Measurements from ENCODE around the gene SYNJ2BP. TPM values are rescaled to one million over a fixed set of nuclear protein-coding genes. Genes with fewer than 3 reads are reported as not detected.
A peak's percentile ranks its signal among the peaks of the same experiment; 100 is the strongest.
"Not testable (repeated sequence)": the region's sequence is repeated elsewhere in the genome, so short reads cannot be mapped to it uniquely, and the experiment has no call there.

Gene SYNJ2BP, protein sequence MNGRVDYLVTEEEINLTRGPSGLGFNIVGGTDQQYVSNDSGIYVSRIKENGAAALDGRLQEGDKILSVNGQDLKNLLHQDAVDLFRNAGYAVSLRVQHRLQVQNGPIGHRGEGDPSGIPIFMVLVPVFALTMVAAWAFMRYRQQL
- 15.4 TPM for polyA plus RNA-seq (2013, experiment 1 of 2; ENCODE audit: insufficient read length)
- 14.3 TPM for polyA plus RNA-seq (2013, experiment 2 of 2; ENCODE audit: insufficient read length)

DNA sequence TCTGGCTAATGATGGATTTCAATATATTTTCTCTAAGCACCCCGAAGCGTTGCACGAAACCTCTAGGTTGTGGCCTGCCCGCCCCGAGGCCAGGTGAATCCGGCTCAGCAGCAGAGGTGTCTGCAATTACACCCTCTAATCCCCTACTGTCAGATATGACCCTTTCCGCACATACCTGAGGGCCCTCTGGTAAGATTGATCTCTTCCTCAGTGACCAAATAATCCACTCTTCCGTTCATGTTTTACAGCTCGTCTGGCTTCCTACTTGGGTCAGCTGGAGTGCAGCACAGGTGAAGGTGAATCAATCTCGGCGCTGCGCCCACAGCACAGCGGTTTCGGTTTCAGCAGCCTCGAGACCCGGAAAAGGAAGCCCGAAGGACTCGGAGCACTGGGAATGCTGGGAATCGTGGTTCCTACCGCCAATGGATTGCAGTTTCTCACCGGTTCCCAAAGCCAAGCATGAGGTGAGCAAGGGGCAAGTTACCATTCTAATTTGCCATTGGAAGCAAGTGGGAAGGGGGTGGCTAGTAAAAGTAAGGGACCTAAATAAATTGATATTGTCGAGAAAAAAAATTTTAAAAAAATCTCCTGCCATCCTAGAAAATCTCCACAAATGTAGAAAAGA lies at the start of gene SYNJ2BP:
Gene SYNJ2BP (minus strand): TSS at position 366 of the 625 bp plus-strand sequence. CDS start 127 bp downstream, at position 239.
- DNase-seq, result peak; percentile 70

DNA sequence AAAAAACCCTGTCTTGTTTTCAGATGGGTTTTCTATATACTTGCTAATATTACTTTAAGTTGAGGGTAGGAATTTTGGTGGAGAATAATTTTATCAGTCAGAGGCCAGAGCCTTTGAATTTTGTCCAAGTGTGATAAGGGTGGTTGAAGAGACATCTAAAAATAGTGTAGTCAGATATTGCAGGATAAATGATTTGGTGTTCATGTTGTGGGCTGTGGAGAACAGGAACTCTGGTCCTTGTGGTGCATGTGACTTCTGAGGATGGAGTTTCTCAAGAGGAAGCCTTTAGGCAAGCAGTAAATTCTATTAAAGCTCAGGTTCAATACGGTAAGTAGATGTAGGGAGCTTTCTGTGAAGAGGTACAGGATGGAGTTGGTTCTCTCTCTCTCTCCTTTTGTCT lies 37.8 kb upstream of the SYNJ2BP start:
- no peak for DNase-seq

DNA sequence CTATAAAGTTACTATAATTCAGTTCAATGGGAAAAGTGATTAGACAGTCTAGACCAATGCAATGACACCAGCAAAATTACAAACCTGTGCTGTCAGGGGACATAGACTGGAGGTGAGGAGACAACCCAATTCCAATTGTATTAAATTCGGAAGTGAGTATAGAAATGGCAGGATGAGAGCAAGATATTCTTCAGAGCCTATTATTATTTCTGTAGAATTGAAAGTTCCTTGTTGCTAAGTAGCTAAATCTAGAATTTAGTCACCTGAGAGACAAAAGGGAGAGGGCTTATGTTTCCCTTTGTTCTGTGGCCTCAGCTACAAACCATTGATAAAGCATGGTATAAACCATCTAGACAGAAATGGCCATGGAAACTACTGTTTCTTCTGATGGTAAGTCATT lies 35.0 kb upstream of the SYNJ2BP start, which contains the start of gene ADAM21:
Gene ADAM21 (plus strand): TSS at position 301 of the 400 bp plus-strand sequence. CDS start 5,326 bp downstream, outside the sequence.
- DNase-seq, result no peak

GRCh38 chr14:70448633-70449340 lies 31.9 kb upstream of the SYNJ2BP start:
- no peak for DNase-seq

GRCh38 chr14:70442750-70443149 lies 25.9 kb upstream of the SYNJ2BP start:
- DNase-seq, result no peak

DNA sequence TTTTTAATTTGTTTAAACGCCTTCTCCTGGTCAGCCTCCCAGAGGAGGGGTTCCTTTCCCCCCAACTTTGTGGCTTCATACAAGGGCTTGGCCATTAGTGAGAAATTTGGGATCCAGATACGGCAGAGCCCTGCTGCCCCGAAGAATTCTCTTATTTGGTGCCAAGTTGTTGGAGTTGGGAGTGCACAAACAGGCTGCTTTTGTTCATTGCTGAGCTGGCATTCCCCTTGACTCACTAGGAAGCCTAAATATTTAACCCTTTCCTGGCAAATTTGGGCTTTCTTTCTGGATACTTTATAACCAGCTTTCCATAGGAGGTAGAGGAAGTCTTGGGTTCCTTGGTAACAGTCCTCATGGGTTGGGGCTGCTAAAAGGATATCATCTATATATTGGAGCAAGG lies 24.8 kb upstream of the SYNJ2BP start:
- DNase-seq, result no peak

DNA sequence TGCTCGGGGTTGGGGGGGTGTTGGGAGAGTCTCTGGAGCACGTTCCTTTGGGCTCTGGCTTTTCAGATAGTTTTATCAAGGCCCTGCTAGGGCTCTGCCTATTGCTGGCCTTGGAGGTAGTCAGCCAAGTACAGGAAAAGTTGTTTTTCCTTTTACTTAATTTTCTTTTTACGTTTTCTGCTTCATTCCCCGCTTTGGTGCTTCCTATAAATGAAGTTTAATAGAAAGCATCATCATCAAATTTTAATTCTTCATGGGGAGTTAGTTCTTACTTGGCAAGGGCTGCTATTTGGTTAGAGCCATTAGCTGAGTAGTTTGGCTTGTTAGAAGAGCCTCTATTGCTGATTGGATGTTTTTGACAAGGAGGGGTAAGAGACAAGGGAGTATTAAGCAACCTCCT lies 20.0 kb upstream of the SYNJ2BP start:
- no peak for DNase-seq

DNA sequence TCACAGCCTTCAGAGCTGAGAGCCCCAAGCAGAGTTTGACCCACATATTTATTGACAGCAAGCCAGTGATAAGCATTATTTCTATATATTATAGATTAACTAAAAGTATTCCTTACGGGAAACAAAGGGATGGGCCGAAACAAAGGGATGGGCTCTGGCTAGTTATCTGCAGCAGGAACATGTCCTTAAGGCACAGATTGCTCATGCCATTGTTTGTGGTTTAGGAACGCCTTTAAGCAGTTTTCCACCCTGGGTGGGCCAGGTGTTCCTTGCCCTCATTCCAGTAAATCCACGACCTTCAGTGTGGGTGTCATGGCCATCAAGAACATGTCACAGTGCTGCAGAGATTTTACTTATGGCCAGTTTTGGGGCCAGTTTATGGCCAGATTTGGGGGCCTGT lies 9.7 kb upstream of the SYNJ2BP start:
- DNase-seq, result not testable (repeated sequence)

DNA sequence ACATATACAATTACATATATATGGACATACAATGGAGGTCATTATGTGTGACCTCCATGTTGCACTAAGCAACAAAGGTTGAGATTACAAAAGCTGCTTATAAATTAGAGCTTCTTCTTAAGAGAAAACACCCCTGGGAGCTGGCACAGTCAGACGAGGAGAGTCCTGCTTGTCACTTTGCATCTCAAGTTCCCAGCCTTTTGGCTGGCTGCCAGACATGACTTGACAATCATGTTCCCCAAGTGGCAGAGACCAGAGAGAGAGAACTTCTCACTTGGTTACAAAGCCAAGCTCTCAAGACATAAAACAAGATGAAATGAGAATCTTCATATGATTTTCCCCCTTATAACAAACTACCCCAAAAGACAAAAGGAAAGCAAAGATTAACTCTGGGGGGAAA lies 8.5 kb upstream of the SYNJ2BP start:
- DNase-seq, result no peak

GRCh38 chr14:70422538-70422937 lies 5.6 kb upstream of the SYNJ2BP start:
- no peak for DNase-seq

DNA sequence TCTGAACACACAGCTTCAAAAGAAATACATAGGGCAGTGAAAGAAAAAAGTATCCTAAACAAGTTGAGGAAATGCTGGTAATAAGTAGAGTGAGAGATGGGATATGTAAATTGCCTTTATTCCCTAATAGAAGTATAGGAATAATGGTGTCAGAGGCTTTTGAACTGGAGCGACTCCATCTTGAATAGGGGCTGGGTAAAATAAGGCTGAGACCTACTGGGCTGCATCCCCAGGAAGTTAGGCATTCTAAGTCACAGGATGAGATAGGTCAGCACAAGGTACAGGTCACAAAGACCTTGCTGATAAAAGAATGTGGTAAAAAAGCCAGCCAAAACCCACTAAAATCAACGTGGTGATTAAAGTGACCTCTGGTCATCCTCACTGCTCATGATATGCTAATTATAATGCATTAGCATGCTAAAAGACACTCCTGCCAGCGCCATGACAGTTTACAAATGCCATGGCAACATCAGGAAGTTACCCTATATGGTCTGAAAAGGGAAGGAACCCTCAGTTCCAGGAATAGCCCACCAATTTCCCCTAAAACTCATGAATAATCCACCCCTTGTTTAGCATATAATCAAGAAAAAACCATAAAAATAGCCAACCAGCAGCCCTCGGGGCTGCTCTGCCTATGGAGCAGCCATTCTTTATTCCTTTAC lies 2.5 kb upstream of the SYNJ2BP start:
- DNase-seq, result not testable (repeated sequence)

- peak; percentile 8 for DNase-seq
Observed at GRCh38 chr14:70416338-70416724, 559 bp downstream of the SYNJ2BP start.

DNA sequence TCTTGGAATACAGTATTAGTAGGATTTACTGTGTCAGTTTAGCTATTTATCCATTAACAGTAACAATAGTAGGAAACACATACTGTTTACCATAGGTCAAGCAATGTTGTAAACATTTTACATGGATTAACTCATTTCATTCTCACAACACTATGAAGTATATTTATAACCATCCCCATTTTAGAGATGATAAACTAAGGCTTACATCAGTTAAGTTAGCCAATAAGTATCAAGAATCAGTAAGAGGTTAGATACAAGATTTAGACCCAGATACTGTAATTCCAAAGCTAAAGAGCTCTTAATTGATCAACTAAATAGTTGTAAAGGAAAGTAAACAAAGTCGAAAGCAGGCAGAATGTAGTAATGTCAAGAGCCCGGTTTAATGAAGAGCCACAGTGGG lies 1.1 kb downstream of the SYNJ2BP start:
- no peak for DNase-seq

DNA sequence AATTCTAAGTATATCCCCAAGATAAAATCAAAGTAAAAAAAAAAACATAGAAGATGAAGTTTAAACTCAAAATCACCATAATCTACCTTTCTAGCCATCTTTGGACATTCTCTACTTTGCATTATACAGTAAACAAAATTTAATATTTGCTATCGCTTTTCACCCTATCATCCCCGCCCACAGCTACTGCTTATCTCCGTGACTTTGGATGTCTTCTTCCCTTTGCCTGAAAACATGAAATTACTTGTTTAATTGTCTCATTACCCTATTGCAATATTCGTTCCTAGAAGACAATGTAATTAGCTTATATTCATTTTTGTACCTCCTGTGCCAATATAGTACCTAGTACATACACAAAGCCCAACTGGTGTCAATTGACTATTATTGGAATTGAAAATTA lies 9.3 kb downstream of the SYNJ2BP start:
- no peak for DNase-seq

GRCh38 chr14:70406216-70406615 lies 10.7 kb downstream of the SYNJ2BP start:
- DNase-seq, result not testable (repeated sequence)

DNA sequence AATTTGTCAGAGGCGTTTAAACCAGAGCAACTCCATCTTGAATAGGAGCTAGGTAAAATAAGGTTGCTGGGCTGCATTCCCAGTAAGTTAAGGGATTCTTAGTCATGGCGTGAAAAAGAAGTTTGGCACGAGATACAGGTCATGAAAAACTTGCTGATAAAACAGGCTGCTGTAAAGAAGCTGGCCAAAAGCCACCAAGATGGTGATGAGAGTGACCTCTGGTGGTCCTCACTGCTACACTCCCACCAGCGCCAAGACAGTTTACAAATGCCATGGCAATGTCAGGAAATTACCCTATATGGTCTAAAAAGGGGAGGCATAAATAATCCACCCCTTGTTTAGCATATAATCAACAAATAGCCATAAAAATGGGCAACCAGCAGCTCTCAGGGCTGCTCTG lies 13.6 kb downstream of the SYNJ2BP start:
- peak; percentile 13 for DNase-seq

DNA sequence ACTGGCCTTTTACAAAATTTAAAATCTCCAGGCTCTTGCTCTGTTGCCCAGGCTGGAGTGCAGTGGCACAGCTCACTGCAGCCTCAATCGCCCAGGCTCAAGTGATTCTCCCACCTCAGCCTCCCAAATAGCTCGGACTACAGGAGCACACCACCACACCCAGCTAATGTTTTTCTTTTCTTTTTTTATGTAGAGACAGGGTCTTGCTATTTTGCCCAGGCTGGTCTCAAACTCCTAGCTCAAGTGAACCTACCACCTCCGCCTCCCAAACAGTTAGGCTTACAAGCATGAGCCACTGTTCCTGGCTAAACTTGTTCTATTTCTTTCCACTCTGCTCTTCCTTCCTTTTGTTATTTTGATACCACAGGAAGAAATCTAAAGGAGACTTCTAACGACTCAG lies 15.2 kb downstream of the SYNJ2BP start:
- DNase-seq, result no peak

DNA sequence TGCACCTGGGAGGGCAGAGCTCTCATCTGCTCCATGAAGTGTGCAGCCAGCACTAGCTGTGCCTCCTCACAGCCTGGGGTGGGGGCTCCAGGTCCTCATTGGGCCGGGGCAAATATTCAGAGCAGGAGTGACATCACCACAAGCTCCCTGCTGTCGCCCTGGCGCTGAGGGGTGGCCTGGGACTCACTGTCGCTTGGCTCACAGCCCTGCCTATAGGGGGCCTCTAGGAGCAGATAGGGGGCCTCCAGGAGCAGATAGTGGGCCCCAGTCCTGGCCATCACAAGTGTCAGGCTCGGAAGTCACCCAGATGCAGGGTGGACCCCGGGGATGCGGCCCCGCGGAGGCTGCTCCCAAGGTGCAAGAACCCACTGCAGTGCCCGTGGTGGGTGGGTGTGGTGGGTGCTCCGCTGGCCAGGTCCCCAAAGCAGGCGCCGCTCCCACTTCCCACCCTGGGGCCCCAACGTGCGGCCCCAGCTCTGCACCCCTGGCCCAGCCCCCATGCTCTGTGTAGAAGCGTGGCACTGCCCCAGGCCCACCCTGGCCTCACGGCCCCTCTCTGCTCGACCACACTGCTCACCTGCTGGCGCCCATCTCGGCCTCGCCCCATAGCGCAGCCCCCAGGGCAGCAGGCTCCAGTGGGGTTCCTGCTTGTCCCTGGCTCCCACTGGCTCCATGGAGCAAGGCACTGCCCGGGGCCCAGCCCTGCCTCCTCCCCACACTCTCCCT lies 18.0 kb downstream of the SYNJ2BP start:
- DNase-seq, result no peak

DNA sequence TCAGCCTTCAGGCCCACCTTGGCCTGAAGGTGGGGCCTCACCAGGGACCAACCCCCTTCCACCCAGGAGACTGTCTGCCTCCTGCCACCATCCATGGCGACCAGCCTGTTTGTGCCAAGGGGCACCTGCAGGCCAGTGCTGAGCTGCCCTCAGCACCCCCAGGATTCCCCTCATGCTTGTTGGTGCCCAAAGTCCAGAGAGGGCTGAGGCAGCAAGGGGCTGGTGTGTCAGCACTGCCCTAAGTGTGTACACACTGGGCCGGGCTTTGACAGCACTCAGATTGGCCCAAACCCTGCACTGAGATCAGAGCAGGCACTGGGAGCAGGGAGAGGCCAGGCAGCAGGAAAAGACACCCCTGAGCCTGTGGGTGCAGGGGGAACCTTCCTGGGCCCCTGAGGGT lies 18.6 kb downstream of the SYNJ2BP start:
- no peak for DNase-seq

DNA sequence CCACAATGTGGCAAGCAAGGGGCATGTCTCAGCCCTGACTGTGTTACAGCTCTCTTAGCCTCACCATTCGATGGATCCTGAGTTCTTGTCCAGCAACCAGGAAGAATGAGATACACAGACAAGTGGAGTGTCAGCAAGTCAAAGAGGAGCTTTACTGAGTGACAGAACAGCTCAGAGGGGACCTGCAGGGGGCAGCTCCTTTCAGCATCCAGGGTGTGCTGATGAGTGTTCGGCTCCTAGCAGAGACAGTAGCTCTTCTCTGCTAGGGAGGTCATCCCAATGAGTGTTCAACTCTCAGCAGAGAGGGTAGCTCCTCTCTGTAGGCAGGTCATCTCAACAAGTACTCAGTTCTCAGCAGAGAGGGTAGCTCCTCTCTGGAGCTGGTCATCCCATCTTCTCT lies 19.1 kb downstream of the SYNJ2BP start:
- DNase-seq, result no peak

GRCh38 chr14:70394674-70395306 lies 22.1 kb downstream of the SYNJ2BP start:
- no peak for DNase-seq

DNA sequence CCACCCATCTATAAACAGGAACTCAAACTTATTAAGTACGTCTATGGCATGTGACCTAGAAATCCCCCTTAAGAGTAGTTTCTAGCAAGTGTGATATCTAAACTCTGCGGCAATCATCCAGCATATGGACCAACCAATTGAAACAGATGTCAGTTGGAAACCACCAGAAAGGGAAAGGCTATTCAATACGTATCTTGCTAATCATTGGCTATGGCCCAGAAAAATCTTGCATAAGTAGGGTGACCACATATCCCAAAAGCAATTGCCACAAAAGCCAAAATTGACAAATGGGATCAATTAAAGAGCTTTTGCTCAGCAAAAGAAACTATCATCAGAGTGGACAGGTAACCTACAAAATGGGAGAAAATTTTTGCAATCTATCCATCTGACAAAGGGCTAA lies 24.2 kb downstream of the SYNJ2BP start:
- DNase-seq, result no peak
